Measurements from ENCODE around the gene CINP.

Gene CINP

DNA sequence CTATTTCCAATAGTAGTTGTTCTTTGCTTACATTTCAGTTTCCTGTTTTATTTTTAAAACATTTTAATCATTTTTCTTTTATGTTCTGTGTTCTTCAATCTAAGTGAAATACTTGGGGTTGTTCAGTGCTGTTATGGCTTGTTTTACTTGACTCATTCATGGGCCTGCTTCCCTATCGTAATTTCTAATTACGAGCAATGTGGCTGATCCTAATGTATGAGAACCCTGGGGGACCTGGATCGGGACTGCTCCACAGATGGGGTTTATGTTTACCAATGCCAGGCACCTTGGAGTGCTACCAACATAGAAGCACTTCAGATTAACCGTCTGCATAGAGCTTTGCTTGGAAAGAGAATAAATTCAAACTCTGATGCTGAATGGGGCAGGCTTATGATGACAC, 29.8 kb upstream of the CINP start:
- no peak overlapping the region for H3K4me3 ChIP-seq (replicated peaks; ENCODE audit: low read depth, low read length)
- TF ChIP-seq, protein P1, sequence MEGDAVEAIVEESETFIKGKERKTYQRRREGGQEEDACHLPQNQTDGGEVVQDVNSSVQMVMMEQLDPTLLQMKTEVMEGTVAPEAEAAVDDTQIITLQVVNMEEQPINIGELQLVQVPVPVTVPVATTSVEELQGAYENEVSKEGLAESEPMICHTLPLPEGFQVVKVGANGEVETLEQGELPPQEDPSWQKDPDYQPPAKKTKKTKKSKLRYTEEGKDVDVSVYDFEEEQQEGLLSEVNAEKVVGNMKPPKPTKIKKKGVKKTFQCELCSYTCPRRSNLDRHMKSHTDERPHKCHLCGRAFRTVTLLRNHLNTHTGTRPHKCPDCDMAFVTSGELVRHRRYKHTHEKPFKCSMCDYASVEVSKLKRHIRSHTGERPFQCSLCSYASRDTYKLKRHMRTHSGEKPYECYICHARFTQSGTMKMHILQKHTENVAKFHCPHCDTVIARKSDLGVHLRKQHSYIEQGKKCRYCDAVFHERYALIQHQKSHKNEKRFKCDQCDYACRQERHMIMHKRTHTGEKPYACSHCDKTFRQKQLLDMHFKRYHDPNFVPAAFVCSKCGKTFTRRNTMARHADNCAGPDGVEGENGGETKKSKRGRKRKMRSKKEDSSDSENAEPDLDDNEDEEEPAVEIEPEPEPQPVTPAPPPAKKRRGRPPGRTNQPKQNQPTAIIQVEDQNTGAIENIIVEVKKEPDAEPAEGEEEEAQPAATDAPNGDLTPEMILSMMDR (IDR thresholded peaks at IDR 0.05; ENCODE audit: low read depth, low read length, missing control alignments), result no peak

DNA sequence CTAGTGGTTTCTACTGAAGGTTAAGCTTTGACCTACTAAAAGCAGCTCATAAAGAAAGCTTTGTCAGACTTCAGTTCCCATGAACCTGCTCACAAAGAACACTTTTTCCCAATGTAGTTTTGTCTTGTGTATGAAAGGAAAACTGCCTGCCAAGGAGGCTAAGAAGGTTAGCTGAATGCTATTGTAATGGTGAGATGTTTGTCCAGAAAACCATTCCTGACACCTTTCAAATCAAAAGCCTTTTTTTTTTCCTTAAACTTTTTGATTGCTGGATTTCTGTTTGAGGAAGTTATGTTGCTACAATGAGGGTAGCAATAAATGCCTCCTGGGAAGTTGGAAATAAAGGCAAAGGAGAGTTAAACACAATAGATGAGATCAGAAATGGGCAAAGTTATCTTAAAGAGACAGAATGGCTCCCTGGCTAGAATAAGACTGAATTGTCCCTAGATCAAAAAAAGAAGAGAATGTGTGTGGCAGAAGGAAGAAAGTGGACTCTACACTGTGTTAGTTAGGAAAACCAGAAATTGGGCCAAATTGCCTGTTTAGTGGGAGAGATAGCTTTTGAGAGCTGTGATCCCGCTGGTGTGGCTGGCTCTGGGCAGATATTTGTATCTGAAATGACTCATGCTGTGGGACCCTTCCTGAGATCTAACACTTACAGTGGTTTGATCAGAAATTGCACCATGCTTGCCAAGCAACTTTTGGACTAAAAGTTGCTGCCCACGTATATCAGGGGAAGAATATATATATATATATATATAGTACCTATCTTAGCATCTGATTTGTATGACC, 27.6 kb upstream of the CINP start:
- no peak for DNase-seq (ENCODE audit: extremely low read depth, low read depth)
- H3K4me3 ChIP-seq (replicated peaks; ENCODE audit: low read depth, low read length), result no peak overlapping the region
- TF ChIP-seq, protein P1 (IDR thresholded peaks at IDR 0.05; ENCODE audit: low read depth, low read length, missing control alignments), result no peak

More for the DNA sequence above, 29.8 kb upstream of the CINP start:
- no peak for DNase-seq (ENCODE audit: extremely low read depth, low read depth)

DNA sequence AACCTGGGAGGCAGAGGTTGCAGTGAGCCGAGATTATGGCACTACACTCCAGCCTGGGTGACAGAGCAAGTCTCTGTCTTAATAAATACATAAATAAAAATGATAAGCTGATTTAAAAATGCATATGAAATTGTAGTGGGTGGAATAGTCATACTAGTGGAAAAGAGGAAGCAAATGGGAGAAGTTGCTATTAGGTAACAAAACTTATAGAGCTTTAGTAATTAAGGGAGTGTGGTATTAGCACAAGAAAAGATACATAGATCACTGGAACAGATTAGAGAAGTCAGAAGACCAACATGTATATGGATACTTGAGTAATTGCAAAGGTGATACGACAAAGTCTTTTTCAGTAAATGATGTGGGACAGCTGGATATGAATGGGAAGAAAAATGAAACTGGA, 26.6 kb upstream of the CINP start:
- no peak overlapping the region for H3K4me3 ChIP-seq (replicated peaks; ENCODE audit: low read depth, low read length)
- DNase-seq (ENCODE audit: extremely low read depth, low read depth), result no peak
- TF ChIP-seq, protein P1 (IDR thresholded peaks at IDR 0.05; ENCODE audit: low read depth, low read length, missing control alignments), result no peak

DNA sequence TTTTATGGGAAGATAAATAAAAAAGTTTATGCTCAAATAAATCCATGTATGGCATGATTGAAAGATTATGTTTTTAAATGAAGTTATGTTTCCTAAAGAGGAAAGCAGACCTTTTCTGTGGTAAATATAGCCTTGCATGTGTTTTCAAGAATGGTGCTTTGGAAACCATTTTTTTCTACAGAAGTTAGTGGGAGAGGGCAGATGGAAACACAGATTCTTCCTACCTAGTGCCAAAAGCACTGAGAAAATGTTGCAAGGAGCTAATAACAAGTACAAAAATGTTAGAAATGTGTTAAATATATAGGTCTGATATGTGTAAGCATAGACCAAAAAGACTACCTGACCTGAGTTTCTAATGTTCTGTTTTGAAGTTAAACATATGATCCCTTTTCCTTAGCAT, 24.4 kb upstream of the CINP start:
- TF ChIP-seq, protein P1 (IDR thresholded peaks at IDR 0.05; ENCODE audit: low read depth, low read length, missing control alignments), result no peak
- DNase-seq (ENCODE audit: extremely low read depth, low read depth), result no peak
- no peak overlapping the region for H3K4me3 ChIP-seq (replicated peaks; ENCODE audit: low read depth, low read length)

DNA sequence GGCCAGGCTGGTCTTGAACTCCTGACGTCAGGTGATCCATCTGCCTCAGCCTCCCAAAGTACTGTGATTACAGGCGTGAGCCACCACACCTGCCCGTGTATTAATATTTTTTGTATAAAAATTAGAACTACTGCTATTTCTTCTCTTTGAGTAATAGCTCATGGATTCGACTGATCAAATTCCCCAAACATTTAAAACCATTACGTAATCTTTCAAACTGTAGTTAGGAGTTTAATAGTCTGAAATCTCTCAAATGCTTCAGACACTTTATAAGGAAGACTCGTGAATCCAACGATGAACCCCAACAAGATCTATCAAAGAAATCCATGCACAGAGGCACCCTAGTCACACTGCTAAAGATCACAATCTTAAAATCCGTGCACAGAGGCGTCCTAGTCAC, 16.1 kb upstream of the CINP start:
- no peak for DNase-seq (ENCODE audit: extremely low read depth, low read depth)
- TF ChIP-seq, protein P1 (IDR thresholded peaks at IDR 0.05; ENCODE audit: low read depth, low read length, missing control alignments), result no peak
- H3K4me3 ChIP-seq (replicated peaks; ENCODE audit: low read depth, low read length), result no peak overlapping the region

DNA sequence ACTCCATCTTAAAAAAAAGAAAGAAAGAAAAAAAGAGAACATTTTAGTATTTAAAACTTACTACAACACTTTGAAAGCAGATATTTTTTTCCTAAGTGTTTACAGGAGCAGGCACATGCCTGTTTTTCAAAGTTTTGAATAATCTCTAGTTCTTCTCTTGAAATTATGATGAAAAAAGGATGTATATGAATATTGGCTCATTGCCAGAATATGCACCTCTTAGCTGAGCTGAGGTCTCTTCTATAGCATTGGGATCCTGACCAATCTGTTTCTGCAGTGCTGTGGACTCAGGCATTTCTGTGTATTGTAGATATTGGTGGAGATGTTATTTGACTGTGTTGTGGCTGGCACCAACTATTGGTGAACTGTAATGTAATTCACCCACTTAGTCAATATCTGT, 15.0 kb upstream of the CINP start:
- no peak for DNase-seq (ENCODE audit: extremely low read depth, low read depth)
- H3K4me3 ChIP-seq (replicated peaks; ENCODE audit: low read depth, low read length), result no peak overlapping the region
- TF ChIP-seq, protein P1 (IDR thresholded peaks at IDR 0.05; ENCODE audit: low read depth, low read length, missing control alignments), result no peak

DNA sequence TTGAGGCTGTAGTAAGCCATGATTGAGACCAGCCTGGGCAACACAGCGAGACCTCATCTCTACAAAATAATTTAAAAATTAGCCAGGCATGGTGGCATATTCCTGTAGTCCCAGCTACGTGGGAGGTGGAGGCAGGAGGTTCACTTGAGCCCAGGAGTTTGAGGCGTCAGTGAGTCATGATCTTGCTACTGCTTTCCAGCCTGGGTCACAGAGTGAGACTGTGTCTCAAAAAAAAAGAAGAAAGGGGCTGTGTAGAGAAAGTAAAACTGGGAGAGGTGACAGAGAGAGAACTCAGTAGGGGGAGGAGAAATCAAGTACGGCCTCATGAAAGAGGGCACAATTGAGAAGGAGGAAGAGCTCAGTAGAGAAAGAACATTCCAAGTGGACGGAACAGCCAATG, 12.4 kb upstream of the CINP start:
- TF ChIP-seq, protein P1 (IDR thresholded peaks at IDR 0.05; ENCODE audit: low read depth, low read length, missing control alignments), result no peak
- no peak for DNase-seq (ENCODE audit: extremely low read depth, low read depth)
- no peak overlapping the region for H3K4me3 ChIP-seq (replicated peaks; ENCODE audit: low read depth, low read length)

All from HFF-Myc (cell line).